Left ventricle myocardium superior (tissue), 1 donor: ENCODE data around the gene CPN2. TPM values are rescaled to one million over a fixed set of nuclear protein-coding genes. Genes with fewer than 3 reads are reported as not detected.

Source experiments
- ATAC-seq: fragments of 200-7000 bp; cut with Tn5 transposase; one replicate; pipeline ENCODE4 v1.9.1; 2020; ENCODE audit warnings: mild to moderate bottlenecking, moderate library complexity
- DNase-seq: peaks from one replicate; pipeline ENCODE4 v3.0.0-alpha.2; 2020
- intact Hi-C: fragments of 100-400 bp; cut with micrococcal nuclease; formaldehyde crosslinking; loops from one replicate; pipeline ENCODE4 v1.11.0; 2022
- total RNA-seq: library from RNA; stranded (reverse); fragmentation: NEBNext Ultra II Directional; extraction: Animal tissue kit (Norgen Biotek cat#: 25700); gene quantifications from one replicate; pipeline ENCODE4 v1.2.1, GENCODE V29; 2021
- donor health status: DM: no; HTN: yes; CAD: no; lungs with severe emphysema.

Gene CPN2
- total RNA-seq, 1 donor from 2014 or later, result 0.40 TPM

GRCh38 chr3:194321693-194322640, 29.2 kb downstream of the CPN2 start:
- intact Hi-C loops, result no loop called here
- ATAC-seq, result no peak
- DNase-seq, result no peak

GRCh38 chr3:194320744-194321243, 30.3 kb downstream of the CPN2 start:
- intact Hi-C loops, result no loop called here
- no peak for DNase-seq
- no peak for ATAC-seq

GRCh38 chr3:194320100-194320499, 31.0 kb downstream of the CPN2 start:
- DNase-seq (no peak), ATAC-seq (no peak)
- intact Hi-C loops, result no loop called here

- intact Hi-C loops, result loop anchor here (10.0 kb wide), 1 partner anchor 184 kb away; the partner anchor contains the start of gene HES1
- DNase-seq, result no peak
- ATAC-seq, result no peak
Measured at GRCh38 chr3:194318511-194319161, 32.5 kb downstream of the CPN2 start.

GRCh38 chr3:194316918-194317317, 34.2 kb downstream of the CPN2 start:
- ATAC-seq (no peak), DNase-seq (no peak)
- intact Hi-C loops, result loop anchor here (10.0 kb wide), 1 partner anchor 182 kb away; the partner anchor contains the start of gene HES1

- DNase-seq, result no peak
Measured at GRCh38 chr3:194315965-194316361, 35.2 kb downstream of the CPN2 start.

GRCh38 chr3:194315088-194315964, 35.8 kb downstream of the CPN2 start:
- ATAC-seq, result peak; percentile 89
- intact Hi-C loops, result loop anchor here (10.0 kb wide), 1 partner anchor 181 kb away; the partner anchor contains the start of gene HES1
- peak; percentile 92 for DNase-seq

More at GRCh38 chr3:194315965-194316361, 35.2 kb downstream of the CPN2 start:
- peak; percentile 35 for ATAC-seq
- intact Hi-C loops, result loop anchor here (10.0 kb wide), 1 partner anchor 181 kb away; the partner anchor contains the start of gene HES1

GRCh38 chr3:194314388-194315068, 36.6 kb downstream of the CPN2 start:
- no peak for ATAC-seq
- intact Hi-C loops, result loop anchor here (5.0 to 10.0 kb wide), 2 partner anchors 180 to 527 kb away; partner anchors contain the start of gene HES1
- no peak for DNase-seq

- intact Hi-C loops, result loop anchor here (5.0 to 10.0 kb wide), 2 partner anchors 179 to 526 kb away; partner anchors contain the start of gene HES1
- ATAC-seq (peak; percentile 11), DNase-seq (peak; percentile 78)
Measured at GRCh38 chr3:194313560-194314387, 37.4 kb downstream of the CPN2 start.

- DNase-seq (peak; percentile 63), ATAC-seq (peak; percentile 26)
- intact Hi-C loops, result loop anchor here (5.0 to 10.0 kb wide), 2 partner anchors 178 to 526 kb away; partner anchors contain the start of gene HES1
Measured at GRCh38 chr3:194312743-194313281, 38.3 kb downstream of the CPN2 start.

GRCh38 chr3:194312186-194312742, 38.9 kb downstream of the CPN2 start:
- intact Hi-C loops, result loop anchor here (5.0 to 10.0 kb wide), 2 partner anchors 177 to 525 kb away; partner anchors contain the start of gene HES1
- DNase-seq (no peak), ATAC-seq (no peak)

GRCh38 chr3:194311000-194311399, 40.1 kb downstream of the CPN2 start:
- intact Hi-C loops, result loop anchor here (5.0 to 10.0 kb wide), 2 partner anchors 176 to 524 kb away; partner anchors contain the start of gene HES1
- DNase-seq, result no peak

GRCh38 chr3:194310060-194310835, 40.9 kb downstream of the CPN2 start:
- intact Hi-C loops, result loop anchor here (5.0 to 10.0 kb wide), 2 partner anchors 175 to 523 kb away; partner anchors contain the start of gene HES1
- DNase-seq, result no peak

More at GRCh38 chr3:194311000-194311399, 40.1 kb downstream of the CPN2 start:
- no peak for ATAC-seq

GRCh38 chr3:194308601-194309449, 42.3 kb downstream of the CPN2 start:
- DNase-seq (no peak), ATAC-seq (no peak)
- intact Hi-C loops, result no loop called here

More at GRCh38 chr3:194310060-194310835, 40.9 kb downstream of the CPN2 start:
- no peak for ATAC-seq

- intact Hi-C loops, result no loop called here
- DNase-seq, result no peak
- ATAC-seq, result no peak
Measured at GRCh38 chr3:194307849-194308248, 43.3 kb downstream of the CPN2 start.
